Left ventricle myocardium inferior (tissue), 1 donor: ENCODE results near the gene POU3F3. TPM values are rescaled to one million over a fixed set of nuclear protein-coding genes. Genes with fewer than 3 reads are reported as not detected.

Experiments
- DNase-seq: peaks from one replicate; pipeline ENCODE4 v3.0.0-alpha.2; 2020
- H3K27ac ChIP-seq: fragments of 200-600 bp; replicated peaks from 2 replicates; pipeline ENCODE4 v1.8.0; 2021
- H3K27me3 ChIP-seq: fragments of 200-600 bp; 2 replicates; pipeline ENCODE4 v1.8.0; 2021; ENCODE audit warnings: low read depth
- H3K36me3 ChIP-seq: fragments of 200-600 bp; 2 replicates; pipeline ENCODE4 v1.8.0; 2021
- H3K4me1 ChIP-seq: fragments of 200-600 bp; 2 replicates; pipeline ENCODE4 v1.8.0; 2021
- H3K4me3 ChIP-seq: fragments of 200-600 bp; 2 replicates; pipeline ENCODE4 v1.8.0; 2021; ENCODE audit warnings: mild to moderate bottlenecking, moderate library complexity
- H3K9me3 ChIP-seq: fragments of 200-600 bp; replicated peaks from 2 replicates; pipeline ENCODE4 v1.8.0; 2021
- intact Hi-C: fragments of 100-400 bp; cut with micrococcal nuclease; formaldehyde crosslinking; loops from one replicate; pipeline ENCODE4 v1.11.0; 2022
- total RNA-seq: library from RNA; stranded (reverse); fragmentation: NEBNext Ultra II Directional; extraction: Animal tissue kit (Norgen Biotek cat#: 25700); gene quantifications from one replicate; pipeline ENCODE4 v1.2.1, GENCODE V29; 2021
- TF ChIP-seq, protein P1 (sequence below): fragments of 200-600 bp; IDR thresholded peaks from 2 replicates; pipeline ENCODE4 v1.8.0; 2021; ENCODE audit warnings: antibody characterized with exemption, mild to moderate bottlenecking, borderline replicate concordance
- donor health status: DM: no; HTN: yes; CAD: no; lungs with severe emphysema.

POU3F3 gene
- total RNA-seq, 1 donor from 2014 or later = 0.11 TPM

DNA sequence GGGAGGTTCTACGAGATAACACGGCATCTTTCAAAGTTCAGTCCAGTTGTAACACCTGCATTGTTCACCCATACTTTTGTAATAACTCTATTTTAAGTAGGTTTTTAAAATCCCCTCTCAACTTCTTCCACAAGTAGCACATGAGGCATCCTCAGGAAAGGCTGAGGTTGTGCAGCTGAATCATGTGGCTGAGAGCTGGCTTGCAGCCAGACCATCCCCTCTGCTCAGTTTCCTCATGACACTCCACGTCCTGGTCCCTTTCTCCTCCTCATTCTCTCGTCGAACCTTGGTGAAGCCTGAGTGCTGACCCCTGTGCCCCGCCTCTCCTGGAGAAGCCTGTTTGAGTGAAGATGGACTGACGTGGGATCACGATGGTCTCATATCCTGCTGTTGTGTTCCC, 42.5 kb downstream of the POU3F3 start:
- no peak overlapping the region for H3K4me3 ChIP-seq
- TF ChIP-seq, protein P1, sequence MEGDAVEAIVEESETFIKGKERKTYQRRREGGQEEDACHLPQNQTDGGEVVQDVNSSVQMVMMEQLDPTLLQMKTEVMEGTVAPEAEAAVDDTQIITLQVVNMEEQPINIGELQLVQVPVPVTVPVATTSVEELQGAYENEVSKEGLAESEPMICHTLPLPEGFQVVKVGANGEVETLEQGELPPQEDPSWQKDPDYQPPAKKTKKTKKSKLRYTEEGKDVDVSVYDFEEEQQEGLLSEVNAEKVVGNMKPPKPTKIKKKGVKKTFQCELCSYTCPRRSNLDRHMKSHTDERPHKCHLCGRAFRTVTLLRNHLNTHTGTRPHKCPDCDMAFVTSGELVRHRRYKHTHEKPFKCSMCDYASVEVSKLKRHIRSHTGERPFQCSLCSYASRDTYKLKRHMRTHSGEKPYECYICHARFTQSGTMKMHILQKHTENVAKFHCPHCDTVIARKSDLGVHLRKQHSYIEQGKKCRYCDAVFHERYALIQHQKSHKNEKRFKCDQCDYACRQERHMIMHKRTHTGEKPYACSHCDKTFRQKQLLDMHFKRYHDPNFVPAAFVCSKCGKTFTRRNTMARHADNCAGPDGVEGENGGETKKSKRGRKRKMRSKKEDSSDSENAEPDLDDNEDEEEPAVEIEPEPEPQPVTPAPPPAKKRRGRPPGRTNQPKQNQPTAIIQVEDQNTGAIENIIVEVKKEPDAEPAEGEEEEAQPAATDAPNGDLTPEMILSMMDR = no peak
- H3K27me3 ChIP-seq = peaks cover 72% of the 10 kb centered on the region
- peaks cover 9% of the 10 kb centered on the region for H3K9me3 ChIP-seq
- no peaks in the 10 kb centered on the region for H3K4me1 ChIP-seq
- no peak overlapping the region for H3K27ac ChIP-seq
- no peak for DNase-seq
- H3K36me3 ChIP-seq = no peaks in the 10 kb centered on the region
- intact Hi-C loops = no loop called here

DNA sequence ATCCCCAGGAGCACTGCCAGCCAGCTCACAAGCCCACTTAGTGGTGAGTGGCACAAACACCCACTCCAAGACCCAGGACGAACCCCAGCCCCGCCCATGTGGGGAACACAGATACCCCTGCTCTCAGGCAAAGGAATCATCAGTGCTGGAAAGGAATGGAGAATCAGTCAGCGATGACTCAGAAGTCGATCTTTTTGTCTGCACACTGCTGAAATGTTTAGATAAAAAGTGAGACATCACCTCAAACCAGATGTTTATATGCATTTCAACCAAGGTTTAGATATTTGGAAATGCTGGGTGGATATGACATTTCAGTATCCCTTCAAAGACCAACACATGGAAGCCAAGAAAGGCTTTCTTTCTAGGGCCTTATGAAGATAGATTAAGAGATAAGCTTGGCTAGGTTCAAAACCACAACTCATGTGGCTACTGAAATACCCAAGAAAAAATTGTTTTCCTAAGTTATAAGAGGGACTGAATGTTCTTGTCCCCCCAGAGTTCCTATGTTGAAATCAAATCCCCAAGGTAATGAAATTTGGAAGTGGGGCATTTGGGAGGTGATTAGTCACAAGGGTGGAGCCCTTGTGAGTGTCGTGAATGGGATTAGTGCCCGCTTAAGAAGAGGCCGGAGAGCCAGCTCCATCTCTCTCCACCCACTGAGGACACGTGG, 43.7 kb downstream of the POU3F3 start:
- Histone ChIP-seq H3K27me3 (peaks cover 75% of the 10 kb centered on the region), H3K27ac (no peak overlapping the region), H3K36me3 (no peaks in the 10 kb centered on the region), H3K9me3 (peaks cover 9% of the 10 kb centered on the region), H3K4me1 (no peaks in the 10 kb centered on the region), H3K4me3 (no peak overlapping the region)
- DNase-seq = no peak
- intact Hi-C loops = no loop called here
- TF ChIP-seq, protein P1 = no peak

DNA sequence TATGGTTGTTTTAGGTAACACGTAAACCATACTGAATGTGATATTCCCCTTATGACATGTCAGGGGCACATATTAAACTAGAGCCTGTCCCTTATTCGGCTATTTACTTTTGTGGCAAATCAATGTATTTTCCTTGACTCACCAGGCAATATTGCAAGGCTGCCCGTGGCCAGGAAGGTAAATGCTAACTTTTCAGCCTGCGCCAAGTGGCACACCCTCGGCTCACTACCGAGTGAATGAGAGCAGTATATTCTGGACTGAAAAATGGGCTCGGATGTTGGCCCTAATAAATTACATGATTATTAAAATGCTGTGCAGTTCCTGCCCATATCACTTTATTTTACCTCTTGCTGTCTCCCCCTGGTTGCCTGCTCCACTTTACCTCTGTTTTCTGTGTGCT, 46.7 kb downstream of the POU3F3 start:
- peaks cover 7% of the 10 kb centered on the region for H3K9me3 ChIP-seq
- no peak overlapping the region for H3K27ac ChIP-seq
- peaks cover 77% of the 10 kb centered on the region for H3K27me3 ChIP-seq
- TF ChIP-seq, protein P1 = no peak
- no peak for DNase-seq
- H3K36me3 ChIP-seq = no peaks in the 10 kb centered on the region
- no peaks in the 10 kb centered on the region for H3K4me1 ChIP-seq
- no peak overlapping the region for H3K4me3 ChIP-seq
- intact Hi-C loops = no loop called here

DNA sequence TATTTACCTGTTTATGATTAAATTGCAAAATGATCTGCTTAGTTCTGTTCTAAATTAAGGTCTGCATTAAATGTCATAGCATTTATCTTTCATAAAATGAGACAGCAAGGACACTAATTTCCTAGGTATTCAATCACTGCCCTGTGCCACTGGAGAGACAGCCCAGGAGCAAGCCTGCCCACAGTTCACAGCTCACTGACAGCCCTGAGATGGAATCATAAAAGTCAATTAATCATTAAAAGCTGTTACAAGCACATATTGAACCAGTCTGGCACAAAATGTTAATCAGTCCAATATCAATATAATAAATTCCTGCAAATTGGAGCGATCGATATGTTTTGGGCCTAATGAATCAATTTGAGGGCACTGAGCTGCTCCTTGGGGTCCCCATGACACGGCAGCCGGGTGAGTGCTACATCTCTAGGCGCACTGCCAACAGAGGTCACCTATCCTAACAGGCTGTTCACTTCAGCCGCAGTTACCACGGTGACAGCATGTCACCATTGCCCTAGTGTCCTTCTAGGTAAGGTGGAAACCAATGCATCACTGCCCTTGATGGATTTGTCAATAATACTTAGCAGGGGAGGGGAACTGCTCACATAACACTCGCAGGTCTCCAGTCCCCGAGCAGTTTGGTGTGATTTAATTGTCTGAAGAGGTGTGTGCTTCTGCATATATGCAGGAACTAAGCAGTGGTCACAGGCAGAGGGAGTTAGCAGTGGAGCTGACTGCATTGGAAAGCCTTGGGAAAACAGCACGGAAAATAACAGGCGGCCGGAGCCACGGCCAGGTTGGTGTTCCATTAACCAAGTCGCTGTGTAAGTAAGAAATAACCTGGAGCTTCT, 47.3 kb downstream of the POU3F3 start:
- Histone ChIP-seq H3K27ac (no peak overlapping the region), H3K4me3 (no peak overlapping the region), H3K4me1 (no peaks in the 10 kb centered on the region), H3K9me3 (peaks cover under 1% of the 10 kb centered on the region), H3K27me3 (peaks cover 71% of the 10 kb centered on the region), H3K36me3 (no peaks in the 10 kb centered on the region)
- no peak for DNase-seq
- TF ChIP-seq, protein P1 = no peak
- intact Hi-C loops = no loop called here

DNA sequence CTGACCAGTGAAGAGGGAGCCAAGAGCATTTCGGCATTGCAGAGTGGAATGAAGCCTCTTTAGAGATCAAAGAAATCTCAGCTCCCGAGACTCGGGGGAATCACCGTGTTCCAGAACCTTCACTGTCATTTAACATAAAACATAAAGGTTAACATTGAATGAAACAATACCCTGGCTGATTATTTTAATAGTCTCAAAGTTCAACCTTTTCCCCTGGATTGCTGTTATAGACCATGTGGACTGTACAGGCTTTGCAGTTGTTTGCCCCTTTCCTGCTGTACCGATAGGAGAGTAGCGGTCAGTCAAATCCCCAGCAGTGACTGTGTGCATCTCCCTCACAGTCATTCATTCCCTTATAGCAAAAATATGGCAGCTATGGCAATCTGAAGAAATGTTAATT, 48.4 kb downstream of the POU3F3 start:
- intact Hi-C loops = no loop called here
- Histone ChIP-seq H3K4me1 (no peaks in the 10 kb centered on the region), H3K4me3 (no peak overlapping the region), H3K27me3 (peaks cover 66% of the 10 kb centered on the region), H3K36me3 (no peaks in the 10 kb centered on the region), H3K27ac (no peak overlapping the region), H3K9me3 (no peaks in the 10 kb centered on the region)
- DNase-seq = no peak
- TF ChIP-seq, protein P1 = no peak

Other genes with a start within 250 kb of the POU3F3 start
- gene MRPS9, start 184.0 kb downstream of the POU3F3 start, total RNA-seq = 73.2 TPM